HepG2 (cell line): ENCODE data around the gene EPHA2. TPM values are rescaled to one million over a fixed set of nuclear protein-coding genes. Genes with fewer than 3 reads are reported as not detected.

ENCODE experiments used
- AGO2 ChIP-seq: fragments of 200-400 bp; formaldehyde crosslinking; optimal IDR thresholded peaks from 2 replicates; pipeline ENCODE3; 2017; ENCODE audit warnings: mild to moderate bottlenecking, low read depth, low read length, moderate library complexity
- CBX2 ChIP-seq, 2 experiments: fragments of 200-600 bp in 1 of 2; sonication (generic); formaldehyde crosslinking in 1 of 2; IDR thresholded peaks; 2 replicates each; pipeline versions ENCODE4 v1.7.0 to v1.8.1; 2018 to 2022; ENCODE audit warnings: low read depth in 2 of 2, low read length in 1 of 2, mild to moderate bottlenecking in 1 of 2, missing genetic modification reagents in 1 of 2
- FOXM1 ChIP-seq: sonication (generic); formaldehyde crosslinking; IDR thresholded peaks from 2 replicates; pipeline ENCODE4 v1.5.0; 2020; ENCODE audit warnings: missing genetic modification reagents
- HNF4G ChIP-seq, 2 experiments: sonication (generic) in 1 of 2; formaldehyde crosslinking in 1 of 2; IDR thresholded peaks; 2 replicates each; pipeline versions ENCODE4 v1.4.0 to v1.6.1; 2011 to 2020; ENCODE audit warnings: borderline replicate concordance in 2 of 2, low read depth in 2 of 2, mild to moderate bottlenecking in 2 of 2, low read length in 1 of 2, missing genetic modification reagents in 1 of 2, moderate library complexity in 1 of 2
- PHF21A ChIP-seq: sonication (generic); formaldehyde crosslinking; IDR thresholded peaks from 2 replicates; pipeline ENCODE4 v1.5.0; 2020; ENCODE audit warnings: mild to moderate bottlenecking, missing genetic modification reagents
- ZNF562 ChIP-seq: sonication (generic); formaldehyde crosslinking; IDR thresholded peaks from 2 replicates; pipeline ENCODE4 v1.8.0; 2022; ENCODE audit warnings: missing genetic modification reagents, borderline replicate concordance
- ZSCAN31 ChIP-seq: sonication (generic); formaldehyde crosslinking; IDR thresholded peaks from 2 replicates; pipeline ENCODE4 v1.5.0; 2020; ENCODE audit warnings: low read depth, mild to moderate bottlenecking, missing genetic modification reagents
- polyA plus RNA-seq, 8 experiments: library from polyadenylated mRNA; depleted of rRNA in 3 of 8; stranded (reverse) in 7 of 8; unstranded in 1 of 8; fragments of >200 nt; fragmentation: Illumina TruSeq in 4 of 8; extraction: Trizol in 4 of 8; gene quantifications; 2 replicates each; pipeline versions ENCODE4 v1.2.1 to v1.2.3, GENCODE V29; 2011 to 2016; ENCODE audit warnings: low read depth in 4 of 8, missing spikeins in 1 of 8, mixed read lengths in 1 of 8; ENCODE audit not compliant: insufficient read depth in 1 of 8
- total RNA-seq, 5 experiments: library from RNA; depleted of rRNA; stranded (reverse); fragments of >200 nt; fragmentation: Illumina TruSeq; extraction: Trizol; gene quantifications; 2 replicates each; pipeline ENCODE4 v1.2.3, GENCODE V29; 2016; ENCODE audit warnings: low read depth in 1 of 5
- TF ChIP-seq, protein P1 (sequence below): sonication (generic); formaldehyde crosslinking; IDR thresholded peaks from 2 replicates; pipeline ENCODE4 v1.4.0; 2020; ENCODE audit warnings: missing genetic modification reagents
- TF ChIP-seq, protein P2 (sequence below), 2 experiments: sonication (generic) in 1 of 2; formaldehyde crosslinking in 1 of 2; IDR thresholded peaks; 2 replicates each; pipeline versions ENCODE4 v1.4.0 to v1.6.1; 2016 to 2020; ENCODE audit warnings: borderline replicate concordance in 1 of 2, low read depth in 1 of 2, mild to moderate bottlenecking in 1 of 2, missing genetic modification reagents in 1 of 2
- TF ChIP-seq, protein P3 (sequence below), 2 experiments: fragments of 450-650 bp in 1 of 2; sonication (generic) in 1 of 2; formaldehyde crosslinking; IDR thresholded peaks; 2 replicates each; pipeline versions ENCODE4 v1.5.0 to v1.8.0; 2020 to 2022; ENCODE audit warnings: mild to moderate bottlenecking in 1 of 2, missing genetic modification reagents in 1 of 2
- TF ChIP-seq, protein P4 (sequence below): sonication (generic); formaldehyde crosslinking; IDR thresholded peaks from 2 replicates; pipeline ENCODE4 v1.4.0; 2020; ENCODE audit warnings: mild to moderate bottlenecking, low read depth, missing genetic modification reagents
- TF ChIP-seq, protein P5 (sequence below): sonication (generic); formaldehyde crosslinking; IDR thresholded peaks from 2 replicates; pipeline ENCODE4 v1.4.0; 2020; ENCODE audit warnings: low read depth, mild to moderate bottlenecking, missing genetic modification reagents
- TF ChIP-seq, protein P6 (sequence below): IDR thresholded peaks from 2 replicates; pipeline ENCODE4 v1.6.1; 2016; ENCODE audit warnings: low read depth, borderline replicate concordance

EPHA2 gene
- total and polyA plus RNA-seq, 2 of the 13 experiments (the other 11 are each of a cell fraction or from before 2014, with no cell fraction given) = 33.6 to 53.6 TPM

DNA sequence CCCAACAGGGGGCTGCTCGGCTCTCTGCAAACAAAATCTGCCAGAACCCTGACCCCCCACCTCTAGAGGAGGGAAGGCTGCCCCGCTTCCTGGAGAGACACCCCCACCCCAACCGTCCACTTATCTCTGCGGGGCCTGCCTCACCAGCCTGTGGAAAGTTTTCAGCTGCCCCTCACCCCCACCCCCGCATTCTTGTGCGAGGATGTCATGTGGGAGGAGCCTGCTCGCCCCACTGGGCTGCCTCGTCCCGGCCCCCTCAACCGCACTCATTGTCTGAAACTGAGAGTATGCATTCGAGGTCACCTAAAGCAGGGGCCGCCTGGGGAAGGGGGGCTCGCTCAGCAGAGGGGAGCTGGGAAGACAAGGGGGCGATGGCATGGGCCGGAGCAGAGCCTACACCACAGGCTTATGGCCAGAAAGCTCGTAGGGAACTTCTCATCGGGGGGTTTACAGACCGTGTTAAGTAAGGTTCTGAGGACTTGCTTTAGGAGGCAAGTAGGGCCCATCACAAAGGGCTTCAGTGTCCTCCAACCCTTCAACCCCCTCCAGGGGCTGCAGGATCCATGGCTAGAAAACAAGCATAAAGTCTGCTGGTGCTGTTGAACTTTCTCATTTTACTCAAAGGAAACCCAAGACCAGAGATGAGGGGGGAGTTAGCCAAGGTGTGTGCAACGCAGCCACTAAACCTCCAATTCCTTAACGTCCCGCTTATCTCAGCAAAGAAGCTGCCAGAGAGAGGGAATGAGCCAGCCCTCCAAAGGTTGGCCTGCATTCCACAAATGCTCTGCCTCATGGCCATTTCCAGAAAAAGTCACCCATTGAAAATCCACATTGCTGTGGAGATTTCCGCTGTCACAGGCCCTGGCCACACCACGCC is 9.4 kb downstream of the EPHA2 start (continued):
- TF ChIP-seq, protein P1, sequence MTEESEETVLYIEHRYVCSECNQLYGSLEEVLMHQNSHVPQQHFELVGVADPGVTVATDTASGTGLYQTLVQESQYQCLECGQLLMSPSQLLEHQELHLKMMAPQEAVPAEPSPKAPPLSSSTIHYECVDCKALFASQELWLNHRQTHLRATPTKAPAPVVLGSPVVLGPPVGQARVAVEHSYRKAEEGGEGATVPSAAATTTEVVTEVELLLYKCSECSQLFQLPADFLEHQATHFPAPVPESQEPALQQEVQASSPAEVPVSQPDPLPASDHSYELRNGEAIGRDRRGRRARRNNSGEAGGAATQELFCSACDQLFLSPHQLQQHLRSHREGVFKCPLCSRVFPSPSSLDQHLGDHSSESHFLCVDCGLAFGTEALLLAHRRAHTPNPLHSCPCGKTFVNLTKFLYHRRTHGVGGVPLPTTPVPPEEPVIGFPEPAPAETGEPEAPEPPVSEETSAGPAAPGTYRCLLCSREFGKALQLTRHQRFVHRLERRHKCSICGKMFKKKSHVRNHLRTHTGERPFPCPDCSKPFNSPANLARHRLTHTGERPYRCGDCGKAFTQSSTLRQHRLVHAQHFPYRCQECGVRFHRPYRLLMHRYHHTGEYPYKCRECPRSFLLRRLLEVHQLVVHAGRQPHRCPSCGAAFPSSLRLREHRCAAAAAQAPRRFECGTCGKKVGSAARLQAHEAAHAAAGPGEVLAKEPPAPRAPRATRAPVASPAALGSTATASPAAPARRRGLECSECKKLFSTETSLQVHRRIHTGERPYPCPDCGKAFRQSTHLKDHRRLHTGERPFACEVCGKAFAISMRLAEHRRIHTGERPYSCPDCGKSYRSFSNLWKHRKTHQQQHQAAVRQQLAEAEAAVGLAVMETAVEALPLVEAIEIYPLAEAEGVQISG (CRISPR knock-in tag) = no peak; the same call in 1 of the 2 replicates
- no peak for TF ChIP-seq ZNF562 (CRISPR knock-in tag)
- TF ChIP-seq, protein P2, sequence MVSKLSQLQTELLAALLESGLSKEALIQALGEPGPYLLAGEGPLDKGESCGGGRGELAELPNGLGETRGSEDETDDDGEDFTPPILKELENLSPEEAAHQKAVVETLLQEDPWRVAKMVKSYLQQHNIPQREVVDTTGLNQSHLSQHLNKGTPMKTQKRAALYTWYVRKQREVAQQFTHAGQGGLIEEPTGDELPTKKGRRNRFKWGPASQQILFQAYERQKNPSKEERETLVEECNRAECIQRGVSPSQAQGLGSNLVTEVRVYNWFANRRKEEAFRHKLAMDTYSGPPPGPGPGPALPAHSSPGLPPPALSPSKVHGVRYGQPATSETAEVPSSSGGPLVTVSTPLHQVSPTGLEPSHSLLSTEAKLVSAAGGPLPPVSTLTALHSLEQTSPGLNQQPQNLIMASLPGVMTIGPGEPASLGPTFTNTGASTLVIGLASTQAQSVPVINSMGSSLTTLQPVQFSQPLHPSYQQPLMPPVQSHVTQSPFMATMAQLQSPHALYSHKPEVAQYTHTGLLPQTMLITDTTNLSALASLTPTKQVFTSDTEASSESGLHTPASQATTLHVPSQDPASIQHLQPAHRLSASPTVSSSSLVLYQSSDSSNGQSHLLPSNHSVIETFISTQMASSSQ (IDR thresholded peaks at IDR 0.05; ENCODE audit: low read depth) = peak; percentile 5; the same call in 1 of the 2 replicates
- TF ChIP-seq, protein P2 (CRISPR knock-in tag; IDR thresholded peaks at IDR 0.05; ENCODE audit: borderline replicate concordance) = peak; percentile 69; the same call in 1 of the 2 replicates
- TF ChIP-seq, protein P3, sequence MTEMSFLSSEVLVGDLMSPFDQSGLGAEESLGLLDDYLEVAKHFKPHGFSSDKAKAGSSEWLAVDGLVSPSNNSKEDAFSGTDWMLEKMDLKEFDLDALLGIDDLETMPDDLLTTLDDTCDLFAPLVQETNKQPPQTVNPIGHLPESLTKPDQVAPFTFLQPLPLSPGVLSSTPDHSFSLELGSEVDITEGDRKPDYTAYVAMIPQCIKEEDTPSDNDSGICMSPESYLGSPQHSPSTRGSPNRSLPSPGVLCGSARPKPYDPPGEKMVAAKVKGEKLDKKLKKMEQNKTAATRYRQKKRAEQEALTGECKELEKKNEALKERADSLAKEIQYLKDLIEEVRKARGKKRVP (CRISPR knock-in tag; IDR thresholded peaks at IDR 0.05) = no peak
- no peak; the same call in 1 of the 2 replicates for TF ChIP-seq PHF21A (CRISPR knock-in tag)
- no peak for TF ChIP-seq CBX2 (IDR thresholded peaks at IDR 0.05; ENCODE audit: low read depth, low read length)
- no peak for TF ChIP-seq CBX2 (CRISPR knock-in tag; IDR thresholded peaks at IDR 0.05; ENCODE audit: low read depth)
- TF ChIP-seq, protein P4, sequence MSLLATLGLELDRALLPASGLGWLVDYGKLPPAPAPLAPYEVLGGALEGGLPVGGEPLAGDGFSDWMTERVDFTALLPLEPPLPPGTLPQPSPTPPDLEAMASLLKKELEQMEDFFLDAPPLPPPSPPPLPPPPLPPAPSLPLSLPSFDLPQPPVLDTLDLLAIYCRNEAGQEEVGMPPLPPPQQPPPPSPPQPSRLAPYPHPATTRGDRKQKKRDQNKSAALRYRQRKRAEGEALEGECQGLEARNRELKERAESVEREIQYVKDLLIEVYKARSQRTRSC (CRISPR knock-in tag) = no peak
- TF ChIP-seq FOXM1 (CRISPR knock-in tag) = no peak
- TF ChIP-seq, protein P5, sequence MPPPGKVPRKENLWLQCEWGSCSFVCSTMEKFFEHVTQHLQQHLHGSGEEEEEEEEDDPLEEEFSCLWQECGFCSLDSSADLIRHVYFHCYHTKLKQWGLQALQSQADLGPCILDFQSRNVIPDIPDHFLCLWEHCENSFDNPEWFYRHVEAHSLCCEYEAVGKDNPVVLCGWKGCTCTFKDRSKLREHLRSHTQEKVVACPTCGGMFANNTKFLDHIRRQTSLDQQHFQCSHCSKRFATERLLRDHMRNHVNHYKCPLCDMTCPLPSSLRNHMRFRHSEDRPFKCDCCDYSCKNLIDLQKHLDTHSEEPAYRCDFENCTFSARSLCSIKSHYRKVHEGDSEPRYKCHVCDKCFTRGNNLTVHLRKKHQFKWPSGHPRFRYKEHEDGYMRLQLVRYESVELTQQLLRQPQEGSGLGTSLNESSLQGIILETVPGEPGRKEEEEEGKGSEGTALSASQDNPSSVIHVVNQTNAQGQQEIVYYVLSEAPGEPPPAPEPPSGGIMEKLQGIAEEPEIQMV (CRISPR knock-in tag) = no peak
- TF ChIP-seq AGO2 = peak; percentile 47
- TF ChIP-seq ZSCAN31 (CRISPR knock-in tag) = peak; percentile 33
- TF ChIP-seq, protein P6, sequence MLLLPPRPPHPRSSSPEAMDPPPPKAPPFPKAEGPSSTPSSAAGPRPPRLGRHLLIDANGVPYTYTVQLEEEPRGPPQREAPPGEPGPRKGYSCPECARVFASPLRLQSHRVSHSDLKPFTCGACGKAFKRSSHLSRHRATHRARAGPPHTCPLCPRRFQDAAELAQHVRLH (CRISPR knock-in tag) = no peak
- no peak for TF ChIP-seq HNF4G (IDR thresholded peaks at IDR 0.05; ENCODE audit: borderline replicate concordance, low read depth, low read length)
- TF ChIP-seq HNF4G (CRISPR knock-in tag; IDR thresholded peaks at IDR 0.05; ENCODE audit: borderline replicate concordance, low read depth) = no peak; the same call in 1 of the 2 replicates
